ENCODE data around the gene SH3PXD2B.

DNA sequence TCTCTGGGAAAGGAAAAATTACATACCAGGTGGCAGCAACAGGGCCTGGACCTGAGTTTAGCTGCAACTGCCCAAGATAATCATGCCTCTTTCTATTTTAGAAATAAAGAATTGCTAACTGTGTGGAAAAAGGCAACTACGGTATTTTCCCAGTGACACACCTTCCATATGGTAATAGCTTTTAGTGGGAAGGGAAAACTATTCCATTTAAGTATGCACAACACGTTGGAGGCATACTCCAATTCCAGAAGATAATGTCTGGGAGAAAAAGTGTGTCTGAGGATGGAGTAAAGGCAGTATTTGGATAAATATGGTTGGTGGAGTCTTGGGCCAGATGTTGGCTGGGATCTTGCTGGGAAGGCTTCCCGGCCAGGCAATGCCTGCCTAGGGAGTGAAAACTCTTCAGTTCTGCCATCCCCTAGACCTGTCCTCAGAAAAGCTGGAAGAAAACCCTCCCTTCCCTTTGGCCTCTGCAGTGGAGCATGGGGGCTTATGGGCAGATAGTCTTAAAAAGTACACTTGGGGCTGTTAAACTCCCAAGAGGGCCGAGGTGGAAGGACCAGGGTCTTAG is 40.6 kb downstream of the SH3PXD2B start:
- TF ChIP-seq TCF7L2 (IDR thresholded peaks at IDR 0.05; ENCODE audit: borderline replicate concordance, extremely low read depth, insufficient read depth, insufficient read length) (no peak), CTCF (IDR thresholded peaks at IDR 0.05 in 2 of 3, conservative IDR thresholded peaks at IDR 0.05 in 1 of 3; ENCODE audit: borderline replicate concordance in 1 of 3, insufficient read depth in 1 of 3, low read depth in 2 of 3, low read length in 2 of 3) (no peak)

Measured in HCT116 (cell line).